Measurements from ENCODE around the gene CAPZA1.

- TF ChIP-seq CTCF (IDR thresholded peaks at IDR 0.05; ENCODE audit: low read depth, low read length, missing input control) (no peak), SP1 (IDR thresholded peaks at IDR 0.05) (no peak), RAD21 (IDR thresholded peaks at IDR 0.05) (no peak), TAF1 (conservative IDR thresholded peaks at IDR 0.05) (no peak), GABPA (IDR thresholded peaks at IDR 0.05 in 1 of 2, conservative IDR thresholded peaks at IDR 0.05 in 1 of 2) (no peak), EGR1 (IDR thresholded peaks at IDR 0.05; ENCODE audit: low read depth in 2 of 2) (no peak), REST (IDR thresholded peaks at IDR 0.05) (no peak), MAX (IDR thresholded peaks at IDR 0.05) (no peak)
These were observed 94.1 kb downstream of the CAPZA1 start for GRCh38 chr1:112713466-112714312.
